HG02970 (cell line): ENCODE data around the gene TMEM243.

Experiments used
- ATAC-seq: cut with Tn5 transposase; IDR thresholded peaks from one replicate; pipeline ENCODE4 v1.9.1; 2021; ENCODE audit warnings: mild to moderate bottlenecking, moderate library complexity, moderate number of reproducible peaks; ENCODE audit not compliant: unreplicated experiment, low FRiP score

Gene TMEM243

DNA sequence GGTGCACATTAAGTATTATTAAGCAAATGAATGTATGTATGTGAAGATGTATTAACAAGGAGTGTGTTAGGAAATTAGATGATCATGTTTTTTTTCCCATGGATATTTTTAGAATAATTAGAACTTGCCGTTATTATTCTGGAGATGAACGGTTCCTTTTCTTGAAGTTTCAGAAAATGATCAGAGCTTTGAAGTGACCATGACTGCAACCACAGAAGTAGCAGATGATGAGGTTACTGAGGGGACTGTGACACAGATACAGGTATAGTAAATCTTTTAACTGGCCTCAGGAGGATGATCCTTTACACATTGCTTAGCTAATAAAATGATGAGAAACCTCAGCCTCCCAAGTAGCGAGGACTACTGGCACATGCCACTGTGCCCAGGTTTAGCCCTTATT lies 48.7 kb downstream of the TMEM243 start:
- ATAC-seq = no peak

DNA sequence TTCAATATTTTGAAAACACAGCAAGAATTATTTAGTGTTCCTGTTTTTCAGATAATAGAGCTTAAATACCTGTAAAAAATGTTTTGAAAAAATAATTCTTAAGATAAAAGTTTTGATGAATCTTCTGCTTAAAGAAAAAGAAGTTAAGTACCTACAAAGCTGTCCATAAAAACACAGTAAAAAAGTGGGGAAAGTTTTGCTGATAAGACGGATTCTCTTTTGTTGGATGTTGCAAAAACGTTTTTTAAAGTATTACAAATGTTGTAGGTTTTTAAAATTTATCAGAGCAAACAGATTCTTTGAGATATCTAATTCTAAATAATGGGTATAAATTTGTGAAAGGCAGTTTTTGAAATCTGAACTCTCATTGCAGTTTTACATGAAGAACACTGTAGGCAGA lies 55.1 kb downstream of the TMEM243 start:
- ATAC-seq = no peak

DNA sequence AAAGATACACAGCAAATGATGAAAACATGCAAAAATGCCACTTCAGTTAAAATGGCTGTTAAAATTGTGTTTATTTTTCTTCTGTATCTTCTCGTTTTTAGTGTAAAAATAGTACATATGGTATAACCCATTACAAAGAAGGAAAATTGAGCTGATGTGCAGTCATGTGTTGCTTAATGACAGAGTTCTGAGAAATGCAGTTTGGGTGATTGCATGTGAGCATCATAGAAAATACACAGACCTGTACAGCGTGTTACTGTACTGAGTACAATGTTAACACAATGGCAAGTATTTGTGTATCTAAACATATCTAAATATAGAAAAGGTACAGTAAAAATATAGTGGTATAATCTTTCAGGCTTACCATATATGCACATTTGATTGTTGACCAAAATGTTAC lies 60.0 kb downstream of the TMEM243 start:
- ATAC-seq = no peak

DNA sequence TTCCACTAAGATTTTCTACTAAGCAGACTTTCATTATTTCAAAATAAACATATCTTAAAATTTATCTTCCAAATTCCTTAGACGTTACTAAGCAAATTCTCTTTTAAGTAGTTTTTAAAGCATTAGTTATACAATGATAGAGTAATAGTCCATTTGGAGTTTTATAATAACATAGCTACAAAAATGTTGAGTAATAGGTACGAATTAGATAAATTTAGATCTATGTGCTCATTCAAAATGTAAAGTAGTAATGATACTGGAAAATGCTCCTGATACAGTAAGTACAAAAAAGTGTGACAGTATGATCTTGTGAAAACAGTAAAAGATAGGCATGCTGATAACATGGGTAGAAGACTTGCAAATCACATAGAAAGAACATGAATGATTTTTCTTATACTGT lies 62.8 kb downstream of the TMEM243 start:
- ATAC-seq = no peak

DNA sequence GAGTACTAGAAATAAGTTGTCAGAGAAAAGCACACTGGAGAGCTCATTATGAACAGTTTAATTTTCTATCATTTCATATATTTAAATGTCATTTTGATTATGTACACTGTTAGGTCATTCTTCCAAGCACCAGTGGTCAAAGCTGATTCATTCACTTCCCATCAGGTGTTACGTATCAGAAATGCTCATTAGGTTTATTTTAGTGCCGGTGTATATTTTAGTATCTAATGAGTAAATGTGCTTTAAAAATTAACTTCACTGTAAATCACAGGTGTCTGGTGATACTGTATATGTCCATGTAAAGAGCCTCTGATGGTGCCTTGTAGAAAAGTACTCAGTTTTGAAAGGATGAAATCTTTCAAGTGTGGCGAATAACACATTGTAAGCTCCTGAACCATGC lies 63.7 kb downstream of the TMEM243 start:
- no peak for ATAC-seq

DNA sequence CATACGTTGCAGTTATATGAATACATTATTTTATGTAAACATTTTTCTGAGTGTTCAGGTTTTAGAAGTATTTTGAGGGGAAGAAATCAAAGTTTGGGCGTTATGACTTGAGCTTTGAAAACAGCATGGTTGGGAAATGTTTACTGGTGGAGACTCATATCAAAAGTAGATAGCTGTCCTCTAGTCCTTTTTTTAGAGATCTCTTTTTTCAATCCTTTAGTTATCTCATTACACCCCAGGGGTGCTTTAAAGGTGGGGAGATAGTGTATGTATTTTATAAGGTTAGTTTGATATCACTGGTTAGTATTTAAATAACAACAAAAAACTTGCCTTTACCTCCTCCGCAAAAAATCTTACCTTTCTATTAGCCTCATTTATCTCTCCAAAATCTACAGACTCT lies 65.0 kb downstream of the TMEM243 start:
- ATAC-seq = no peak

DNA sequence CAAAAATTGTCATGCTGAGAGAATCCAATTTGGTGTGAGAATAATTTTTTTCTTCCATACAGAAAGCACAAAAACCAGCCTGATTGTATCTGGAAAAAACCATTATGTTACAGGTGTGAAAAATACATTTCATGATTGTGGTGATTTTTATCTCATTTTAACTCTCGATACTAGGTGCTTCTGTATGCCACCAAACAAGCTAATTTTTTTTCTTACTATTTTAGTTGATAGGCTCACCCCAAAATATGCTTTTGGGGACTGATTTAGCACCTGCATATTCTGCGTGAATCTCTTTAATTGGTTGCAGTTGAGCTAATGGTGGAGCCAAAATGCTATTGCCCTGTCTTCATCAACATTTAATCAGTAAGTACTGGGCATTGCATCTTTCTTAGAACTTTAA lies 65.4 kb downstream of the TMEM243 start:
- no peak for ATAC-seq

DNA sequence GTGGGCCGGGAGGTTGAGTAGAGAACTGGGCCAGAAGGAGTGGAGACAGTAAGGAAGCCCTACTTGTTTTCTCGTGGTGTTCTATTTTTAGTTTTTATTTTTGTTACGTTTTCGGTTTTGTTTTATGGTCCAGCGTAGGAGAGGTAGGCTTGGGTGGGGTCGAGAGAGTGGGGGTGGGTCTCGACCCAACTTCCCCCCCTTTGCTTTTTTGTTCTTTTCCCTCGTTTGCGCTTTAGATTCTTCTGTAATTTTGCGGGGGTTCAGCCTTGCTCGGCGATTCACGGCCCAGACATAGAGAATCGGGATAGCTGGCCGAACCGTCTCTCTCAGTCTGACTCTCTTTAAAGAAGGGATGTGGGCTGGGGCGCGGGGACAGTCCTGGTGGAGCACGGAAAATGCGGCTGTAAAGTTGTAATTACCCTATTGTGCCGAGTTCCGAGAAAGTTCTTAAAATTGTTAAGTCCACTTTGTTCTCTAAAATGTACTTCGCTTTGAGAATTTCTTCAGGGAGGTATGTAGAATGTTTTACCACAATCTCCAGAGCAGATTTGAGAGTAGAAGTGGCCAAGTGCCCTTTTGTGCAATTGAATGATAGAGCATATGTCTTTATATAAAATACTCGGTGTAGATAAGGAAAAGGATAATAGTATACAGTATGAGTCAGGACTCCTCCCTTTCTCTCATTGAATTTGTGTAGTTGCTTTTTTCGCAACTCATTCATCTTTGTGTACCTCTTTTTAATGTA lies 66.5 kb downstream of the TMEM243 start:
- ATAC-seq = peak; percentile 7

DNA sequence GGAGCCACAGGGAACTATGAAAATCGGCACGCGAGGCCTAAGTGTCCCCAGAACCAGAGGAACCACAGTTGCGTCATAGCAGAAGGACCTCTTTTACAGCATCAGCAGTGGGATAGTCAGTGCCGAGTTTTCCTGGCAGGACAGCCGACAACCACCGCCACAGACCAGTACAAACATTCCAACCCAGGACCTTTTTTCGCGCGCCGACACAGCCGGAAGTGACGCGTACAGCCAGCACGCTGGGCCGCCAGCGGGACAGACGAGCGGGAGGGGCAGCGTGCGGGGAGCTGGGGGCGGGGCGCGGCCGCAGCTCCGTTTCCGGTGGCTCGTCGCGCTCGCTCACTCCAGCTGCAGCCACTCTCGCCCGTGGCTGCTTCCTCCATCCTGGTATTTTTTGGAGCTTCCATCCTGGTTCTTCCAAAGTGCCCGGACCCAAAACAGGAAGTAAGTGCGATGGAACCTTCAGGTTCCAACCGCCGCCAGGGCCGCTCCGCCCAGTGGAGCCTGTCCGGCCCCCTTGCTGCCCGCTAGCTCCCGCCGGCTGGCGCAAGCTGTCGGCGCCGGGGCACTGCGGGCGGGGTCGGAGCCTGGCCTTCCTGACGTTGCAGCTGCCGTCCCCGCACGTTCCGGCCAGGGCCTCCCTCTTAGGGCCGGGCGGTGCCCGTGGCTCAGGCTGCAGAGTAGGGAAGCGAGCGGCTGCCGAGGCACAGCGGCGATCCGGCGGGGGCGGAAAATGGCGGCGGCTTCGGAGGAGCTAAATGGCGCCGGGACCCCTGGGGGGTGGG lies 67.2 kb downstream of the TMEM243 start, which contains the start of gene DMTF1:
Gene DMTF1 (plus strand): TSS at position 342 of the 785 bp plus-strand sequence. CDS start 12,489 bp downstream, outside the sequence.
- peak; percentile 93 for ATAC-seq

DNA sequence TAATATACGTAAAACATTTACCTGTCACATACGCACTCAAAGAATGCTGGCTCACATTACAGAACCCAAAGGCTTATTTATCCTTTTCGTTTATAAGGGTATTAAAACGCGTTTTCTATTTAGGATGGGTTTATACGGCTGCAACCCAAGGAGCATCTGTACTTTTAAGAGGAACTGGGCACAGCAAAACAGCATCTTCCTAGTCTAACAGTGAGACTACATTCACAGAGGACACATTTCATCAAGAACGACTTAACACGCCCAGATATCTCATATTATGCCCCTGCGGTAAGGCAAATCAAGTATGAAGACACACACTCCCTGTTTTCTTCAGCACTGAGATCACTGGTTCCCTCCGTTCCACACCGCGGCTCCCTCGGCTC lies 67.8 kb downstream of the TMEM243 start:
- peak; percentile 23 for ATAC-seq

DNA sequence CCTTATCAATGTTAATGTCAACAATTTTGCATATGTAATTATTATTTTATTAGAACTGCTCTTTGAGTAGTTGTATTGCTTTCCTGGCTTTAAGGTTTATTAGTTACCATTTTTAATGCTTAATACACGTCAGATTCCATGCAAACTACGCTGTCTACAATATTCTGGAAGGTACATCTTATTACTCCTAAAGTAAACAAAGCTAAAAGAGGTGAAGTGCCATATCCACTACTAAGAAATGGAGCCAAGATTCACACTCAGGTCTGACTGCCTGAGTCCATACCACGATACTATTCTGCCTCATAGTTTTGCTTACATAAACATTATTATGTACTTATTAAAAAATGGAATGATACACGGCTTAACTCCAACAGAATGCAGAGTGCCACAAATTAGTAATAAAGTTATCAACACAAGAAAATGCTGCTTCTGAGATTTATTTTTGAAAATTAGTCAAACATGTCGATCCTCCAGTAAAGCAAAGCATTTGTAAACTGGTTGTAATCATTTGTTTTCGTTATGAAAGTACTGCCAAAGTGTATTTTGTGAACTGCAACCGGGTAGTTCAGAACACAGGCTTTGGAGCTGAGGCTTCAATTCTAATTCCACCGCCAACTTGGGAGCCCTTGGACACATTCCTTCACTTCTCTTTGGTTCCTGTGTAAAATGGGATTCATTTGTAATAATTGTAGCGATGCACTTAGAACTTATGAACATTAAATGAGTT lies 68.4 kb downstream of the TMEM243 start:
- no peak for ATAC-seq

DNA sequence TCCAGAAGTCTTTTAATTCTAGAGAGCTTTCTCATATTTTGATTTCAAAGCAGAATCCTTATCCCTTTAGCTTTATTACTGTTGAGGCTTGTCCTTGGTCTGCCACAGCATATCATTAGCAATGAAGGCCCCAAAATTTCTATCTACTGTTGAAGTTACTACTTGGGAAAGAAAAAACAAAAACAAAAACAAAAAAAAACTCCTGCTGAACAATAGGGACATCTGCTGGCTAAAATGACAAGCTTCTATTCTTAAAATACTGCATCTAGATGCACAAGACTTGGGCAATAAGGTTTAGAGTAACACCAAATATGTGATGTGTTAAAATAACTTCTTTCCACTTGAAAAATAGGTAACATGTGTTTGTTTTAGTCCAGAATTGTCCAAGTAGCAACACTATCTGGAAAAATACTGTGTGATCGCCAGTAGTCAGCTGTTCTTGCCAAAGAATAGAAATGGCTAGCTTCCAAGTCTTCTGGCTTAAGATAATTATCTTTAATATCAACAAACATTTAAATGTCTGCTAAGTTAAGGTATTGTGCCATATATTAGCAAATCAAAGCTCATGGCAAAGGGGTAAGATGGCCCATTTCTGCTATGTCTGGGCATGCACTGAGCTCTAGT lies 71.1 kb downstream of the TMEM243 start:
- no peak for ATAC-seq

DNA sequence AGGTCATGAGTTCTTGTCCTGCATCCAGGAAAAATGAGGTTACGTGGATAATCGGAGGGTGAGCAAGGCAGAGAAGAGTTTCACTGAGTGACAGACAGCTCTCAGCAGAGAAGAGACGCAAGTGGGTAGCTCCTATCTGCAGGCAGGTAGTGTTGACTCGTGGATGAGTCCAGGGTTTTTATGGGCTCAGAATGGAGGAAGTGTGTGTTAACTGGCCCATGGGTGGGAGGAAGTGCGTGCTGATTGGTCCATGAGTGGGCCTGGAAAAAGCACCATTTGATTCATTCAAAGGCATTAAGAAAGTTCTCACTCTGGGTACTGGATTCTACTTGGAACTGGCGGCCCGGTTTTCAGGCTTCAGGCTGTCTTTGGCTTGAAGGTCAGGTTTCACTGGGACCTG lies 72.0 kb downstream of the TMEM243 start:
- ATAC-seq = no peak

DNA sequence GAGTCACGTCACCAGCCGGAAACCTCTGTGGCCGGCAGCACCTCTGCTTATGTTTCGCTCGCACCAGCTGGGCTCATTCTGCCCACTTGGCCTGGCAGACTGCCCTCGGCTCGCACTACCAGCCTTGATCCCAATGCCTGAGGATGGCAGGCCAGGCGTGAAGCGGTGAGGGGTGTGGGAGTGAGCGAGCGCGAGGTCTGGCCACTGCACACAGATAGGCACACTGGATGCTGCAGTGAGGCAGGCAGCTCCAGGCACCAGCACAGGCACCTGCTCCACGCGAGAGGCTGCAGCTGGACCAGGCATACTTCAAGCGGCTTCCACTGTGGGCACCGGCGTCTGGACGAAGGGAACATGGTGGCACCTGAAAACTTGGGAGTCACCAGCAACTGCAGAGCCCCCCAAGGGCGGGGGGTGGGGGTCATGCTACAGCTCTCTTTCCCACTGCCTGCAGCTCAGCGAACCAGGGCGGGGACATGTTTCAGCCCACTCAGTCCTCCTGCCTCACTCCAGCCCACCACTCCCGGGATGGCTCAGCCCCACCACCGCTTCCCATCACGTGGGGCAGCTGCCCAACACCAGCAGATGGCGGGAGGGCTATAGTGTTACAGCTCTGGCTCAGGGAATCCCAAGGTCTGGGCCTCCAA lies 72.7 kb downstream of the TMEM243 start:
- ATAC-seq = no peak
